COLO668 (cell line): ENCODE measurements around the gene NPAS1.
"Not testable (repeated sequence)": the region's sequence is repeated elsewhere in the genome, so short reads cannot be mapped to it uniquely, and the experiment has no call there.

Source experiments
- DNase-seq: peaks from one replicate; lab custom pipeline; 2025; ENCODE audit not compliant: unreplicated experiment; lab: John Stamatoyannopoulos, UW

Gene NPAS1

DNA sequence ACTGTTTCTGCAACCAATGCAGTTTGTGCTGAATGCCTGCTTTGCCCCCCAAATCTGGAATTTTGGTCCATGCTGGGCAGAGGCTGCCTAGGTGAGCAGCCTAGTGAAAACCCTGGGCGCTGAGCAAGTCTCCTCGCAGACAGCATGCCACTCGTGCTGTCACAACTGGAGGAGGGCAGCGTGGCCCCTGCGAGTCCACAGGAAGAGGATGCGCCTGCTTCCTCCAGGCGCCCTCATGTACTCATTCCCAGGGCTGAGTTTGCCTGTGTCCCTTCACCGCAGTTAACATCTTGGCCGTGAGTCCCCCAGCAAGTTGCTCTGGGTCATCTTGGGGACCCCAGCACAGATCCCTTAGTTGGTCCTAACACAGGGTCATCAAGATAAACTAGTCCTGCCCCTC is 55.0 kb downstream of the NPAS1 start:
- no peak for DNase-seq

DNA sequence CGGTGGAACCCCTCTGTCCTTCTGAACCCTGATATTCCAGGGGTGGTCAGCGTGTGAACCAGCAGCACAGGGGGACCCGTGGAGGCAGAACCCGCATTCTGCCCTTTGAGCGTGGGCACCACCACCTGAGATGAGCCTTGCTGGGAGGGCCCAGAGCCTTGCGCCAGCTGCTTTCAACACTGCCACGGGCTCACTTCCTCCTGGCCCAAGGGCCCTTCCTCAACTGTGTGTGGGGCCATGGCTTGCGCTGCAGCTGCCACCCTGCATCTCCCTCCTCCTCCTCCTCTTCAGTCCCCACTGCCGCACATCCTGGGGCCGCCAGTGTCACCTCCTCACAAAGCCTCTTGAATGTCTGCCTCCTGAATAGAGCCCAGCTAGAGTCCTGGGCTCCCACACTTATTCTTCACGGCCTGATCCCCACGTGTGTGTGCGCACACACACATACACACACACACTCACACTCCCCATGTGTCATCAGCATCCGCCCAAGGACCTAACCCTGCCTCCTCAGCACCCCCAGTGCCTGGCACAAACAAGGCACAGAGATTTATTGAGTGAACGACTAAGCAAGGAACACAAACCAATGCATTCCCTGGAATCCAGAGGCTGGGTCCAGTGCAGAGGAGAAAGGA is 55.7 kb downstream of the NPAS1 start:
- no peak for DNase-seq

DNA sequence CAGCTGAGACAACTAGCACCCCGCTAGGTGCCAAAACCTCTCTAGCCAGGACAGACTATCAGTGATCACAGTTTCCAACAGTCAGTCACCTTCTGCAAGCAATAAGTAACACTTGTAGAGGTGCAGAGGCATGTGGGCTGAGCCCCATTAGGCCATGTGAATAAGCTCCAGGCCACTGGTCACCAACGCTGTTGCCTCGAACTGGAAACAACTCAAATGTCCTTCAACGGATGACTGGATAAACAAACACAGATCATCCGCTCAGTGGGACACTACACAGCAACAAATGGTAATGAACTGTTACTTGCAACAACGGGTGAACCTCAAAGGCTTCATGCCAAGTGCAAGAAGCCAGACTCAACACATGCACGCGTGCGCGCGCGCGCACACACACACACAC is 56.3 kb downstream of the NPAS1 start:
- peak; percentile 12 for DNase-seq

GRCh38 chr19:47078351-47078750 is 58.7 kb downstream of the NPAS1 start:
- DNase-seq: not testable (repeated sequence)

- DNase-seq: no peak
Measured at GRCh38 chr19:47081095-47081494, 61.5 kb downstream of the NPAS1 start.

DNA sequence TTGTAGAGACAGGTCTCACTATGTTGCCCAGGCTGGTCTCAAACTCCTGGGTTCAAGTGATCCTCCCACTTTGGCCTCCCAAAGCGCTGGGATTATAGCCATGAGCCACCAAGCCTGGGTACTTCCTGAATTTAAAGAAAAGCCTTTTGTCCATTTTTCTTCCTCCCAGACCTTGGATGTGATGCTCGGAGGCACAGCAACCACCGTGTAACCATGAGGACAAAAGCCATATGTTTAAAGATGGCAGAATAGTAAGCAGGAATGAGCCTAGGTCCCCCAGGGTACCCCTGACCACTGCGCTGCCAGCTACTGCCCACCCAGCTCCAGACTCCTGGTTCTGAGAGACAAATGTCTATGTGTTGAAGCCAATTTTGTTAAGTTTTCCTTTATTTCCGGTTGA is 62.9 kb downstream of the NPAS1 start:
- no peak for DNase-seq

DNA sequence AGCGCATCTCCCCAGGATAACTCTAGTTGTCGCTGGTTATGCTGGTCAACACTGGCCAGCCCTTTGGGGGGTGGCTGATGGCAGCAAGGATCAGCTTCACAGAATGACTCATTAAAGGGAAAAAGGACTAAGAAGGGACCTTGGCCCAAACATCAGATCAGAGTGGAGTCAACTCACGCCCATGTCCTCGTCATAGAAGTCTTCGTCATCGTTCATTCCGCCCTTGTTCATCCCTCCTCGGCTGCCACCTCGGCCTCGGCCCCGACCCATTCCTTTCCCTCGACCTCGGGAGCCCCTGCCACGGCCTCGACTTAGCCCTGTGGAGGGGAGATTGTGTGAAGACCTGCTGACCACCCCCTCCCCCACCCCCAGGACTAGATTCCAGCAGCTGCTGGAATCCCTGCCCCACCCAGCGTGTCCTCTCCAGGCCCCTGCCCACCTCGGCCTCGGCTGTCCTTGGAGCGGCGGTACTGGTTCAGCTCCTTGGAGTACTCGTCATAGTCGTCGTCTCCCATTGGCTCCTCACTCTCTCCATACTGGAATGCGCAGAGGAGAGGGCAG is 65.3 kb downstream of the NPAS1 start:
- no peak for DNase-seq

DNA sequence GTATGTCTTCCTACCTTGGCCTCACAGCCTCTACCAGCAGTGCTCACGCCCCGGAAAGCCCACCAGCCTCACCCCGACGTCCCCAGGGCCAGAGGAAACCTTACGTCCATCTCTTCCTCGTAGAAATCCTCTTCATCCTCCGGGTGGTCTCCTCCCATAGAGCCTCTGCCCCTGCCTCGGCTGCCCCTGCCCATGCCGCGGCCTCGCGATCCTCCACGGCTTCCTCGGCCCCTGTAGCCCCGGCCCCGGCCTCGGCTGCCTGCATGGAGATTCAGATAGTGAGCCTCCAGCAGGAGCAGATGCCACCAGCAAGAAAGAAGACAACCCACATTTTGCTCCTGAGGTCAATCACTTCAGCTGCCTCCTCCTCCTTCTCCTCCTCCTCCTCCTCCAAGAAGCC is 66.6 kb downstream of the NPAS1 start:
- no peak for DNase-seq

DNA sequence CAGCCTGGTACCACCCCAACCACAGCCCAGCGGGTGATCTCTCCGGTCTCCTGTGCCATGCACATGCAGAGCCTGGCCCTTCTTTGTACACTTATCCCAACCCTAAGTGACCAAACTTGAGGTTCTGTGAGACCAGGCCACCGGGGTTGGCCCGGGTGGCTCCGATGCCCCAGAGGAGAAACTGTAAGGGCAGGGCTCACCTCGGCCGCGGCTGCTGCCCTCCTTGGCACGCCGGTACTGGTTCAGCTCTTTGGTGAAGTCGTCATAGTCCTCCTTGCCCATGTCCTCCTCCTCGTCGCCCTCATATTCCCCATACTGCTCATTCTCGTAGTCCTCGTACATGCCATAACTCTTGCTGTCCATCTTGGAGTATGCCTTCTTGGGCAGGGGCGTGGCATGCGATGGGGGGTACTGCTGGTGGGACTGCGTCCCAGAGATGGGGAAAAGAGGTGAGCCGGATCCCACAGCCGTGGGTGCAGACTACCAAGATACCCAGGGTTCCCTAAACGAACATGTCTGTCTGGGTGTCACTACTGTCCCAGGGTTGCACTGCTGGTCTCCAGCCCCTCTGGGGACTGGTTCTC is 70.2 kb downstream of the NPAS1 start:
- no peak for DNase-seq

DNA sequence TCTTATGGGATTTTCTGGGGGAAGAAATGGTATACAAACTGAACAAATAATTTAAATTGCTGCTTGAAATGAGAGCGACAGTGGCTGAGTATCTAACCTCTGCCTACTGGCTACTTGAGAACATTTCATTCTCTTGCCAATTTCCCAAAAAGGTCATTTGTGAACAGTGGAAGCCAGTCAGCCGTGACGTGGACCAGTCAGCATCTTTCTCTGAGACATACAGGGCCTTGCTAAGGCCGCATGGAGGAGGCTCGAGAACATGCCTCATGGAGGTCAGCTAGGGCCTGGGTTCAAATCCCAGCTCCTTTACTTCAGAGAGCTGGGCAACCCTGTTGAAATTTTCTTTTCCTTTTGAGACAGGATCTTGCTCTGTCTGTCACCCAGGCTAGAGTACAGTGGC is 73.6 kb downstream of the NPAS1 start:
- DNase-seq: no peak

- no peak for DNase-seq
Measured at GRCh38 chr19:47093841-47094240, 74.2 kb downstream of the NPAS1 start.

DNA sequence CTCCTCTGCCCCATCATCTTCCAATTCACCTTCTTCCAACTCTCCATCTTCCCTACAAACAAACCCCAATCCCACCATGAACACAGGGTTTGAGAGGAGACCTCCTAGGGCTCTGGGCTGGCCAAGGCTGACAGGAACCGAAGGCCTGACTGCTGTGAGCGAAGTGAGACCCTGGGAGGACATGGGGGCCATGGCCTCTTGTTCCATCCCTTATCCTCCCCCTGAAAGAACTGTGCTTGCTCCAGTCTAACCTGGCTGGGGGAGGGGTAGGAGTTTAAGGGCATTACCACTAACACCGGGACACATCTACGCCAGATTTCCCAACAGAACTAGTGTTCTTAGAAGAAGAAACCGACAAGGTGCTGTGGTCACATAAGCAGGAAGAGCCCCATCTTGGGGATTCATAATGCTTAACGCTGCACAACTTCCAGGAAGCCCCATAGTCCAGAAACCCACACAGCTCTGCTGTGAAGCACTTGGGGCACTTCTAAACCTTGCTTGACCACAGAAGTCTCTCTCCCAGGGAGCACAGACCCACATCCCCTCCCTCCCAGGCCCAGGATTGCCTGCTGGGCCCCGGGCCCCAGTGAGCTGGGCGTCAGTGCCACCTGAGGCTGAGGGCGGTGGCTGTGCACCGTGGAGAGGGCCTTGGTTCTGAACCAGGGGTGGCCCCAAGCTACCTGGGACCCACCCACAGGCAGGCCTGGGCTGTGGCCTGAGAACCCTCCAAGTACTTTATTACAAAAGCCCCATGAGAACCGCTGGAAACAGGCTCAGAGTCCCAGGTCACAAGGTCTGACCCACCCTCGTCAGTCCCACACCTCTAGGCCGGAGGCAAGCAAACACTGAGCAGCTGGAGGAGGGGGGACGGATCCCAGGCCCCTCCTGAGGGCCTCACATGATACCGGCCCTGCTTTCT is 75.2 kb downstream of the NPAS1 start:
- DNase-seq: no peak
